B cell (primary cell): ENCODE results near the gene CDK11A. TPM values are rescaled to one million over a fixed set of nuclear protein-coding genes. Genes with fewer than 3 reads are reported as not detected.
A peak's percentile ranks its signal among the peaks of the same experiment; 100 is the strongest.

ENCODE experiments used
- ATAC-seq: fragments of 200-7000 bp; cut with Tn5 transposase; one replicate; pipeline ENCODE4 v1.10.0; 2021; ENCODE audit warnings: low read depth, mild to moderate bottlenecking, moderate number of reproducible peaks, moderate library complexity
- CTCF ChIA-PET: fragments of 350-600 bp; sonication (Branson Sonifier 250); formaldehyde crosslinking; loops from one replicate; lab custom pipeline; 2021; ENCODE audit warnings: antibody characterized with exemption, inconsistent platforms; lab: Charles Lee
- POLR2A ChIA-PET: fragments of 350-600 bp; sonication (Branson Sonifier 250); formaldehyde crosslinking; loops from one replicate; lab custom pipeline; 2021; ENCODE audit warnings: antibody characterized with exemption; lab: Charles Lee
- DNase-seq: peaks from one replicate; pipeline ENCODE4 v3.0.0; 2013
- H2AFZ ChIP-seq: 2 replicates; pipeline ENCODE4 v1.6.1; 2012; ENCODE audit warnings: mild to moderate bottlenecking, low read depth, low read length; ENCODE audit not compliant: insufficient read depth, poor library complexity, severe bottlenecking
- H3K27ac ChIP-seq, 2 donors: 1 replicate in 1 of 2; 2 replicates in 1 of 2; pipeline ENCODE4 v1.5.1; 2012 to 2013; ENCODE audit warnings: low read length in 2 of 2, mild to moderate bottlenecking in 2 of 2, moderate library complexity in 1 of 2
- H3K27me3 ChIP-seq, 4 experiments: fragments of 200-600 bp in 1 of 4; sonication (generic) in 1 of 4; replicated peaks in 1 of 4; 1 replicate in 2 of 4; 2 replicates in 2 of 4; pipeline versions ENCODE4 v1.6.1 to v1.7.0; 2013 to 2016; ENCODE audit warnings: low read length in 3 of 4, mild to moderate bottlenecking in 2 of 4, mixed read lengths in 1 of 4, moderate library complexity in 1 of 4; ENCODE audit not compliant: insufficient read depth in 4 of 4, control insufficient read depth in 3 of 4; ENCODE audit errors: control extremely low read depth in 1 of 4
- H3K36me3 ChIP-seq, 2 experiments: replicated peaks in 1 of 2; 1 replicate in 1 of 2; 2 replicates in 1 of 2; pipeline versions ENCODE4 v1.6.1 to v1.7.1; 2013; ENCODE audit warnings: low read length in 1 of 2; ENCODE audit not compliant: insufficient read depth in 2 of 2, control insufficient read depth in 1 of 2; ENCODE audit errors: control extremely low read depth in 1 of 2, extremely low read depth in 1 of 2
- H3K4me1 ChIP-seq, 2 donors: fragments of 200-600 bp in 1 of 2; sonication (generic) in 1 of 2; 1 replicate in 1 of 2; 2 replicates in 1 of 2; pipeline versions ENCODE4 v1.5.1 to v1.6.1; 2013 to 2017; ENCODE audit warnings: low read length in 2 of 2; ENCODE audit not compliant: control insufficient read depth in 2 of 2, insufficient read depth in 2 of 2
- H3K4me2 ChIP-seq: replicated peaks from 2 replicates; pipeline ENCODE3; 2012; ENCODE audit warnings: mild to moderate bottlenecking, low read depth, low read length; ENCODE audit not compliant: poor library complexity, severe bottlenecking
- H3K4me3 ChIP-seq, 5 experiments: fragments of 200-600 bp in 1 of 5; sonication (generic) in 1 of 5; 1 replicate in 3 of 5; 2 replicates in 2 of 5; pipeline versions ENCODE4 v1.5.1 to v1.7.0; 2011 to 2016; ENCODE audit warnings: low read length in 4 of 5, mild to moderate bottlenecking in 4 of 5, low read depth in 2 of 5, control low read depth in 1 of 5, moderate library complexity in 1 of 5; ENCODE audit not compliant: insufficient read depth in 1 of 5; ENCODE audit errors: control extremely low read depth in 1 of 5, extremely low read depth in 1 of 5
- H3K79me2 ChIP-seq: fragments of 200-600 bp; sonication (generic); one replicate; pipeline ENCODE4 v1.6.0; 2016; ENCODE audit warnings: low read length; ENCODE audit not compliant: control insufficient read depth, insufficient read depth
- H3K9ac ChIP-seq: fragments of 200-600 bp; sonication (generic); 2 replicates; pipeline ENCODE4 v1.6.1; 2017; ENCODE audit warnings: mild to moderate bottlenecking, low read length, moderate library complexity
- H3K9me3 ChIP-seq, 3 donors: one replicate each; pipeline versions ENCODE4 v1.6.1 to v1.7.1; 2013; ENCODE audit warnings: low read length in 2 of 3; ENCODE audit not compliant: control insufficient read depth in 2 of 3, insufficient read depth in 1 of 3; ENCODE audit errors: control extremely low read depth in 1 of 3
- H4K20me1 ChIP-seq: 2 replicates; pipeline ENCODE4 v1.6.0; 2012; ENCODE audit warnings: mild to moderate bottlenecking, low read length; ENCODE audit not compliant: insufficient read depth, control insufficient read depth, poor library complexity, severe bottlenecking
- H3K27ac Mint-ChIP-seq: one replicate; pipeline ENCODE4 v1.8.0; 2021; ENCODE audit warnings: mixed read lengths
- H3K27me3 Mint-ChIP-seq: one replicate; pipeline ENCODE4 v1.8.0; 2021; ENCODE audit warnings: mixed read lengths
- H3K4me1 Mint-ChIP-seq: one replicate; pipeline ENCODE4 v1.8.0; 2021; ENCODE audit warnings: mixed read lengths
- H3K4me3 Mint-ChIP-seq: one replicate; pipeline ENCODE4 v1.8.0; 2021; ENCODE audit warnings: mixed read lengths
- H3K9me3 Mint-ChIP-seq: one replicate; pipeline ENCODE4 v1.8.0; 2022; ENCODE audit warnings: mixed read lengths; ENCODE audit not compliant: insufficient read depth
- EZH2 ChIP-seq: IDR thresholded peaks from 2 replicates; pipeline ENCODE4 v1.6.1; 2012; ENCODE audit warnings: borderline replicate concordance, low read depth, mild to moderate bottlenecking, moderate library complexity, low read length; ENCODE audit not compliant: insufficient read depth, poor library complexity, severe bottlenecking
- WGBS: methylation state at CpG from one replicate; pipeline ENCODE4 v1.1.5; 2013; ENCODE audit warnings: missing lambda C conversion rate; ENCODE audit not compliant: insufficient coverage; 5-methylcytosine and 5-hydroxymethylcytosine counted together
- intact Hi-C: fragments of 100-400 bp; cut with micrococcal nuclease; formaldehyde crosslinking; loops from one replicate; pipeline ENCODE4 v1.10.0; 2022
- polyA plus RNA-seq: library from polyadenylated mRNA; depleted of rRNA; stranded (reverse); fragments of >200 nt; gene quantifications from 2 replicates; pipeline ENCODE4 v1.2.3, GENCODE V29; 2012
- total RNA-seq, 2 donors: library from RNA; stranded (reverse); fragments of 120-200 nt in 1 of 2; gene quantifications; 1 replicate in 1 of 2; 2 replicates in 1 of 2; pipeline versions ENCODE4 v1.2.3 to v1.2.4, GENCODE V29; 2013 to 2022
- TF ChIP-seq, protein P1 (sequence below): fragments of 200-600 bp; IDR thresholded peaks from one replicate; pipeline ENCODE4 v1.8.0; 2022; ENCODE audit warnings: antibody characterized with exemption, mild to moderate bottlenecking

CDK11A gene
- total and polyA plus RNA-seq, 2 donors (not counting 1 experiment from before 2014, with no cell fraction given), result 82.1 to 138 TPM

- H3K4me1 Mint-ChIP-seq, result peaks cover 29% of the 10 kb centered on the region
- H3K27ac Mint-ChIP-seq, result peak overlapping the region; percentile 98
- no peaks in the 10 kb centered on the region for H3K9me3 ChIP-seq
- peak overlapping the region in 1 of 5 experiments; percentile 56 for H3K4me3 ChIP-seq
- H3K27ac ChIP-seq, result peak overlapping the region; percentile 74 to 76
- no peaks in the 10 kb centered on the region for H3K9me3 Mint-ChIP-seq
- no peaks in the 10 kb centered on the region for H3K27me3 ChIP-seq
- DNase-seq, result peak; percentile 67
- POLR2A ChIA-PET, result interaction anchor here (0.5 to 1.3 kb wide), 5 partner anchors 63 to 528 kb away, joined by 4 to 6 read pairs (median 5); partner anchors contain the start of genes CCNL2 and MIB2
- H3K4me3 Mint-ChIP-seq, result peak overlapping the region; percentile 86
- no peaks in the 10 kb centered on the region for H3K27me3 Mint-ChIP-seq
- H3K36me3 ChIP-seq, result peaks cover 0 to 14% of the 10 kb centered on the region in 2 experiments
- TF ChIP-seq, protein P1, sequence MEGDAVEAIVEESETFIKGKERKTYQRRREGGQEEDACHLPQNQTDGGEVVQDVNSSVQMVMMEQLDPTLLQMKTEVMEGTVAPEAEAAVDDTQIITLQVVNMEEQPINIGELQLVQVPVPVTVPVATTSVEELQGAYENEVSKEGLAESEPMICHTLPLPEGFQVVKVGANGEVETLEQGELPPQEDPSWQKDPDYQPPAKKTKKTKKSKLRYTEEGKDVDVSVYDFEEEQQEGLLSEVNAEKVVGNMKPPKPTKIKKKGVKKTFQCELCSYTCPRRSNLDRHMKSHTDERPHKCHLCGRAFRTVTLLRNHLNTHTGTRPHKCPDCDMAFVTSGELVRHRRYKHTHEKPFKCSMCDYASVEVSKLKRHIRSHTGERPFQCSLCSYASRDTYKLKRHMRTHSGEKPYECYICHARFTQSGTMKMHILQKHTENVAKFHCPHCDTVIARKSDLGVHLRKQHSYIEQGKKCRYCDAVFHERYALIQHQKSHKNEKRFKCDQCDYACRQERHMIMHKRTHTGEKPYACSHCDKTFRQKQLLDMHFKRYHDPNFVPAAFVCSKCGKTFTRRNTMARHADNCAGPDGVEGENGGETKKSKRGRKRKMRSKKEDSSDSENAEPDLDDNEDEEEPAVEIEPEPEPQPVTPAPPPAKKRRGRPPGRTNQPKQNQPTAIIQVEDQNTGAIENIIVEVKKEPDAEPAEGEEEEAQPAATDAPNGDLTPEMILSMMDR, result peak; percentile 59
- TF ChIP-seq EZH2, result no peak
- H3K9ac ChIP-seq, result peak overlapping the region; percentile 47
- 86% methylated on average over 24 of the region's 24 CpGs for WGBS
- peaks cover 36% of the 10 kb centered on the region for H4K20me1 ChIP-seq
- H3K4me1 ChIP-seq, result peaks cover 9 to 22% of the 10 kb centered on the region in 2 donors
- peak overlapping the region; percentile 43 for H2AFZ ChIP-seq
- peak; percentile 22 for ATAC-seq
- H3K4me2 ChIP-seq, result peak overlapping the region; percentile 70
- peaks cover 39% of the 10 kb centered on the region for H3K79me2 ChIP-seq
- intact Hi-C loops, result loop anchor here (2.0 to 5.0 kb wide), 2 partner anchors 100 to 106 kb away; partner anchors contain the start of genes NADK and SSU72
- CTCF ChIA-PET, result interaction anchor here (0.9 to 1.3 kb wide), 5 partner anchors 10 to 230 kb away, joined by 3 to 4 read pairs (median 3); no protein-coding TSS in a partner anchor
These were observed 45.4 kb downstream of the CDK11A start for GRCh38 chr1:1678581-1679380.
